ENCODE data around the gene SLC12A7.

DNA sequence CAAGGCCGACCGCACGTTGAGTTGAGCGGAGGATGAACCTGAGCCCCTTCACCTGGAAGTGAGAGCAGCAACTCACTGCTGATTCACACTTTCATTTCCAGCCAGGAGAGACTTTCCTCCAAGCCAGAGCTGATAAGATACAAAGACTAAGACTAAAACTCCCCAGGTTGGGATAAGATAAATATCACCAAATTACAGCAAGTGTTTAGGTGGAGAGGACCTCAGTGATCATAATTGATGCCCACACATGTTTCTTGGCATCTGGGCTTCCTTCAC is 109.7 kb downstream of the SLC12A7 start:
- no peak for TF ChIP-seq SUZ12 (IDR thresholded peaks at IDR 0.05; ENCODE audit: extremely low read depth, insufficient read depth, insufficient read length)
- no peak for TF ChIP-seq ZNF274 (IDR thresholded peaks at IDR 0.05; ENCODE audit: low read depth, low read length)

Data from NT2/D1 (cell line).